Measurements from ENCODE around the gene TLR2. TPM values are rescaled to one million over a fixed set of nuclear protein-coding genes. Genes with fewer than 3 reads are reported as not detected.

TLR2 gene
- total RNA-seq, 1 donor from 2014 or later: 0.28 TPM

DNA sequence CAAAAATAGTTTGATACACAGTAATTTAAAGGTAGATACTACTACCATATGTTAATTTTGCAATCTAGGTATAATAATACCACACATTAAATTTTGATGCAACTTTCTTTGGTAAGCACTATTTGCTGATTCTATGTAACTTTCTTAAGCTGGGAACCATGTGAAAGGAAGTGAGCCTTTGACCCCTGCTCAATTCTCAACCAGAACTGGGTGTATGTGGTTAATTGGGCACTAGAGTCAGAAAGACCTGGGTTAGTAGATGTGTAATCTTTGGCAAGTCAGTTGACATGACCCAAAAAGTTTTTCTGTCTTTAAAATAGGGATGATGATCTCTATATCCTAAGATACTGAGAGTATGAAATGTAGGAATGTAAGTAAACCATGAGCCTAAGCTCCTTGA, 22.4 kb downstream of the TLR2 start:
- Mint-ChIP-seq H3K4me3 (no peak overlapping the region), H3K9me3 (no peaks in the 10 kb centered on the region), H3K27ac (ENCODE audit: unreplicated experiment) (no peak overlapping the region), H3K4me1 (peaks cover 26% of the 10 kb centered on the region), H3K36me3 (ENCODE audit: low read depth) (peaks cover 8% of the 10 kb centered on the region), H3K27me3 (ENCODE audit: low read depth) (no peaks in the 10 kb centered on the region)
- TF ChIP-seq, protein P1, sequence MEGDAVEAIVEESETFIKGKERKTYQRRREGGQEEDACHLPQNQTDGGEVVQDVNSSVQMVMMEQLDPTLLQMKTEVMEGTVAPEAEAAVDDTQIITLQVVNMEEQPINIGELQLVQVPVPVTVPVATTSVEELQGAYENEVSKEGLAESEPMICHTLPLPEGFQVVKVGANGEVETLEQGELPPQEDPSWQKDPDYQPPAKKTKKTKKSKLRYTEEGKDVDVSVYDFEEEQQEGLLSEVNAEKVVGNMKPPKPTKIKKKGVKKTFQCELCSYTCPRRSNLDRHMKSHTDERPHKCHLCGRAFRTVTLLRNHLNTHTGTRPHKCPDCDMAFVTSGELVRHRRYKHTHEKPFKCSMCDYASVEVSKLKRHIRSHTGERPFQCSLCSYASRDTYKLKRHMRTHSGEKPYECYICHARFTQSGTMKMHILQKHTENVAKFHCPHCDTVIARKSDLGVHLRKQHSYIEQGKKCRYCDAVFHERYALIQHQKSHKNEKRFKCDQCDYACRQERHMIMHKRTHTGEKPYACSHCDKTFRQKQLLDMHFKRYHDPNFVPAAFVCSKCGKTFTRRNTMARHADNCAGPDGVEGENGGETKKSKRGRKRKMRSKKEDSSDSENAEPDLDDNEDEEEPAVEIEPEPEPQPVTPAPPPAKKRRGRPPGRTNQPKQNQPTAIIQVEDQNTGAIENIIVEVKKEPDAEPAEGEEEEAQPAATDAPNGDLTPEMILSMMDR (conservative IDR thresholded peaks at IDR 0.05): no peak
- DNase-seq (ENCODE audit: low read depth, low spot score): no peak

- DNase-seq (ENCODE audit: low read depth, low spot score): no peak
- no peaks in the 10 kb centered on the region for H3K27me3 Mint-ChIP-seq (ENCODE audit: low read depth)
- peaks cover 19% of the 10 kb centered on the region for H3K36me3 Mint-ChIP-seq (ENCODE audit: low read depth)
- peaks cover 26% of the 10 kb centered on the region for H3K4me1 Mint-ChIP-seq
- no peak overlapping the region for H3K27ac Mint-ChIP-seq (ENCODE audit: unreplicated experiment)
- peaks cover 6% of the 10 kb centered on the region for H3K9me3 Mint-ChIP-seq
- TF ChIP-seq, protein P1 (conservative IDR thresholded peaks at IDR 0.05): no peak
- no peak overlapping the region for H3K4me3 Mint-ChIP-seq
These were observed 26.6 kb downstream of the TLR2 start for GRCh38 chr4:153710681-153711080.

DNA sequence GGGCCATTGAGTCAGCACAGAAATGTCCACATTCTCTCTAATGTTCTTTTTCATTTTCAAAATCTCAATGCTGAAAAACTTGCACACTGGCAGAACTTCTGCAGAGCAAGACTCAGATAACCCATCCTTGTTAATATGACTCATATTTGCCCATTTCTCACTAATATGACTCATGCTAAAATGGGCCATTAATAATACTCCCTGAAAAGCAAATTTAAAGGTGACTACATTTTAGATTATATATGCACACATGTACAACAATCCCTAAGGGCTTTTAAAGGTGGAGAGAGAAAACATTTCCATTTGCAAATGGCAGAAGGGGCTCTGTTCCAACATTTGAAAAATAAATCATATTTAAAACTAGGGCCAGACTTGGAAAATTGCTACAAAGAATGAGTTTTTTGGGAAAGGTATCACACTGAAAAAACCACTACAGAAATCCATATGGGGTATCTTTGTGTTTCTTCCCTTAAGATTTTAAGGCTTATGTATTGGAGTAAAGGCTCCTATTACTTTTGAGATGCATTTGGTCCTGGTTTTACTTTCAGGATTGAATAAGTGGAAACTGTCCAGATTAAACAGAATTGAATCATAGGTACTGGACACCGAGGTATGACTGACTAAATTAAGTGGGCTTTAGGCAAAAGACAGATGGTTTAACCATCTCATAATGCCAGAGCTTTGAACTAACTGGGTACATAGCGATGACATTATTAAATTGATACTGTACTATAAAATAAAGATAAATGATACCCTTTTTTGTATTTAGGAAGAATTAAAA, 30.0 kb downstream of the TLR2 start:
- Mint-ChIP-seq H3K9me3 (peaks cover 13% of the 10 kb centered on the region), H3K27ac (ENCODE audit: unreplicated experiment) (no peak overlapping the region), H3K4me3 (no peak overlapping the region), H3K36me3 (ENCODE audit: low read depth) (peaks cover 25% of the 10 kb centered on the region), H3K4me1 (peaks cover 12% of the 10 kb centered on the region), H3K27me3 (ENCODE audit: low read depth) (no peaks in the 10 kb centered on the region)
- TF ChIP-seq, protein P1 (conservative IDR thresholded peaks at IDR 0.05): no peak
- DNase-seq (ENCODE audit: low read depth, low spot score): no peak

DNA sequence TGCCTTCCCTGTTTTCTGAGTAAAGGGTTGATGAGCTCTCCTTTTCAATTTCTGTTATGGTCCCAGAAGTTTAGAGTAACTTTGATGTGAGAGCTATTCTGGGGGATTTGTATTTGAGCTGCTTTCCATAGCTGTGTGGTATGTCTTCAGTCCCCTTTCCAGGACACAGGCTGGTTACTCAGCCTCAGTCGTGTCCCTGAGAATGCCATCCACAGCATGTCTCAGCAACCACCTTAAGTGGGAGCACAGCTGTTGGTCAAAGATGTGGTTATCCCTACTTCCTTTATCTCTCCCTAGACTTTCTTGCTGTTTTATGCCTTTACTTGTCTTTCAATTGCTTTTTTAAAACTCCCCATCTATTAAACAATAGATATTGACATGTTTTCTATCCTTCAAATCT, 38.0 kb downstream of the TLR2 start:
- Mint-ChIP-seq H3K4me3 (no peak overlapping the region), H3K4me1 (no peaks in the 10 kb centered on the region), H3K27ac (ENCODE audit: unreplicated experiment) (no peak overlapping the region), H3K27me3 (ENCODE audit: low read depth) (no peaks in the 10 kb centered on the region), H3K36me3 (ENCODE audit: low read depth) (peaks cover 17% of the 10 kb centered on the region), H3K9me3 (peaks cover 9% of the 10 kb centered on the region)
- no peak for DNase-seq (ENCODE audit: low read depth, low spot score)
- TF ChIP-seq, protein P1 (conservative IDR thresholded peaks at IDR 0.05): no peak

DNA sequence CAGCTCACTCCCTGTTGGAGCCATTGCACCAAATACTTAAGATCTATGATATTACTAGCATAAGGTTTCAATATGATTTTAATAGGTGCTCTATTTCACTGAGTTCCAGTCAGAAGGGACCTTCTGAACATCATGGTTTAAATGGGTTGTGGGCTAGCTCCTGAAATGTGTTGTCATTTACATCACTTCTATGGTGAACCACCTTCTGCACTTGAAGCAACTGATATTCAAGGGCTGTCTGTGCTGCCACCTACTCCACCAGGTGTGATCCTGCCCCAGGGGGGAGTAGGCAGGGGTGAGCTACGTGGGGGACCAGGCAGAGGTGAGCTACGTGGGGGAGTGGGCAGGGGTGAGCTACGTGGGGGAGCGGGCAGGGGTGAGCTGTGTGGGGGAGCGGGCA, 40.5 kb downstream of the TLR2 start:
- H3K27me3 Mint-ChIP-seq (ENCODE audit: low read depth): no peaks in the 10 kb centered on the region
- no peaks in the 10 kb centered on the region for H3K9me3 Mint-ChIP-seq
- peaks cover 17% of the 10 kb centered on the region for H3K36me3 Mint-ChIP-seq (ENCODE audit: low read depth)
- H3K4me3 Mint-ChIP-seq: no peak overlapping the region
- H3K4me1 Mint-ChIP-seq: peaks cover 11% of the 10 kb centered on the region
- no peak overlapping the region for H3K27ac Mint-ChIP-seq (ENCODE audit: unreplicated experiment)
- DNase-seq (ENCODE audit: low read depth, low spot score): no peak
- TF ChIP-seq, protein P1 (conservative IDR thresholded peaks at IDR 0.05): no peak

Data from neural crest cell (in vitro differentiated cells).